Measurements from ENCODE around the gene MGARP. TPM values are rescaled to one million over a fixed set of nuclear protein-coding genes. Genes with fewer than 3 reads are reported as not detected.

The MGARP gene
- total RNA-seq, 2 experiments from 2014 or later: not detected

DNA sequence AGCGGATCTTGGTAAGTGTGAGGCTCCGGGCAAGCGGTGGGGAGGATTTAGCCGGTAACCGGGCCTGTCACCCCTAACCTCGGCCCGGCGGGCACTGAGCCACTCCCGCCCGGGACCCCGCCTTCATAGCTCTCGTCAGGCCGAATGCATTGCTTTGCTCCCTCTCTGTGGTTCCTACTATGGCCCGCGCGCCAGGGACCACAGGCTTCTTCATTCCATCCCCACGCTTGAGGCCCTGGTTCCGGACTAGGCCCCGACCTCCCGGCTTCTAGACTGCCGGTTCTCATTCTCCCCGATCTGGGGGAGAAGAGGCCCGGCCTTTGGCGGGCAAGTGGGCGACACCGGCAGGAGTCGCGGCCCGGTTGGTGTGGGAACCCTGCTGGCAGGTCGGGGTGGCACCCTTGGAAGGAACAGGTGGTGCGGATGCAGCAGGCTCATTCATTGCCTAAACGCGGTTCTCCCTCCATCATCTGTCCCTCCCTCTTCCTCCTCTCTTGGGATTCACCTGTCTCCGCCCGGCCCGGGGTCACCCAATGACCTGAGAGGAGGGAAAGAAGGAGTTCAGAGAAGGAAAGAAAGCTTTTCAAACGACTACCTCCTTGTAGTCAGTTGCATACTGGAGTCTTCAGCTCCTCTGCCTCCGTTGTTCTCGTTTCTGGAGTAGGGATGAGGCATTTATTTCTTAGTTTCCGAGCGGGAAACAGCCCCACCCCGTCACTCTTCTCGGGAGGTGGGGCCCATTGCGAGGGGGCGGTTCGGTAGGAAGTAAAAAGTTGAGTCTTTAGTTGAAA lies 22.0 kb upstream of the MGARP start, which contains the start of gene NDUFC1:
Gene NDUFC1 (minus strand): TSS at position 657 of the 791 bp plus-strand sequence. CDS start 6,679 bp downstream, outside the sequence.
- H3K27me3 Mint-ChIP-seq: no peaks in the 10 kb centered on the region
- H3K4me1 Mint-ChIP-seq (ENCODE audit: low read depth): peaks cover 70% of the 10 kb centered on the region
- H3K9me3 Mint-ChIP-seq: no peaks in the 10 kb centered on the region
- peaks cover 52% of the 10 kb centered on the region for H3K36me3 Mint-ChIP-seq (ENCODE audit: low read depth)
- Histone ChIP-seq H3K36me3 (ENCODE audit: insufficient read depth, low read length) (peaks cover 3% of the 10 kb centered on the region), H3K27ac (ENCODE audit: low read depth in 1 of 2, low read length in 2 of 2) (peak within 1 kb of the TSS; percentile 97 to 98), H3K9me3 (ENCODE audit: control insufficient read depth in 1 of 2, insufficient read depth in 1 of 2, low read length in 2 of 2) (no peaks in the 10 kb centered on the region), H3K4me3 (ENCODE audit: low read length) (peak within 1 kb of the TSS; percentile 91), H3K27me3 (ENCODE audit: control insufficient read depth in 1 of 2, insufficient read depth in 2 of 2, low read length in 2 of 2) (no peaks in the 10 kb centered on the region), H3K4me1 (ENCODE audit: insufficient read depth, low read length) (peaks cover 26% of the 10 kb centered on the region)
- peak within 1 kb of the TSS; percentile 95 for H3K4me3 Mint-ChIP-seq
- intact Hi-C loops (cut with DNase I, micrococcal nuclease): loop anchor here (1.0 to 10.0 kb wide), 11 partner anchors 40 to 1073 kb away; partner anchors contain the start of genes ELF2 (in 1 of the 2), MAML3 (in 1 of the 2), NOCT (in 1 of the 2) and RAB33B (in 1 of the 2)
- peak; percentile 27 to 86 (median 60) for DNase-seq
- ATAC-seq (ENCODE audit: poor library complexity): peak; percentile 49
- ChIA-PET POLR2A (interaction anchor here (0.9 to 4.2 kb wide), 18 partner anchors 9 to 355 kb away, joined by 3 to 61 read pairs (median 6); partner anchors contain the start of genes ELF2, RAB33B and SETD7), CTCF (interaction anchor here (0.5 to 2.9 kb wide), 10 partner anchors 10 to 286 kb away, joined by 3 to 14 read pairs (median 4); no protein-coding TSS in a partner anchor)
- H3K27ac Mint-ChIP-seq: peak within 1 kb of the TSS; percentile 94
- TF ChIP-seq, protein P1, sequence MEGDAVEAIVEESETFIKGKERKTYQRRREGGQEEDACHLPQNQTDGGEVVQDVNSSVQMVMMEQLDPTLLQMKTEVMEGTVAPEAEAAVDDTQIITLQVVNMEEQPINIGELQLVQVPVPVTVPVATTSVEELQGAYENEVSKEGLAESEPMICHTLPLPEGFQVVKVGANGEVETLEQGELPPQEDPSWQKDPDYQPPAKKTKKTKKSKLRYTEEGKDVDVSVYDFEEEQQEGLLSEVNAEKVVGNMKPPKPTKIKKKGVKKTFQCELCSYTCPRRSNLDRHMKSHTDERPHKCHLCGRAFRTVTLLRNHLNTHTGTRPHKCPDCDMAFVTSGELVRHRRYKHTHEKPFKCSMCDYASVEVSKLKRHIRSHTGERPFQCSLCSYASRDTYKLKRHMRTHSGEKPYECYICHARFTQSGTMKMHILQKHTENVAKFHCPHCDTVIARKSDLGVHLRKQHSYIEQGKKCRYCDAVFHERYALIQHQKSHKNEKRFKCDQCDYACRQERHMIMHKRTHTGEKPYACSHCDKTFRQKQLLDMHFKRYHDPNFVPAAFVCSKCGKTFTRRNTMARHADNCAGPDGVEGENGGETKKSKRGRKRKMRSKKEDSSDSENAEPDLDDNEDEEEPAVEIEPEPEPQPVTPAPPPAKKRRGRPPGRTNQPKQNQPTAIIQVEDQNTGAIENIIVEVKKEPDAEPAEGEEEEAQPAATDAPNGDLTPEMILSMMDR (IDR thresholded peaks at IDR 0.05): peak; percentile 38

DNA sequence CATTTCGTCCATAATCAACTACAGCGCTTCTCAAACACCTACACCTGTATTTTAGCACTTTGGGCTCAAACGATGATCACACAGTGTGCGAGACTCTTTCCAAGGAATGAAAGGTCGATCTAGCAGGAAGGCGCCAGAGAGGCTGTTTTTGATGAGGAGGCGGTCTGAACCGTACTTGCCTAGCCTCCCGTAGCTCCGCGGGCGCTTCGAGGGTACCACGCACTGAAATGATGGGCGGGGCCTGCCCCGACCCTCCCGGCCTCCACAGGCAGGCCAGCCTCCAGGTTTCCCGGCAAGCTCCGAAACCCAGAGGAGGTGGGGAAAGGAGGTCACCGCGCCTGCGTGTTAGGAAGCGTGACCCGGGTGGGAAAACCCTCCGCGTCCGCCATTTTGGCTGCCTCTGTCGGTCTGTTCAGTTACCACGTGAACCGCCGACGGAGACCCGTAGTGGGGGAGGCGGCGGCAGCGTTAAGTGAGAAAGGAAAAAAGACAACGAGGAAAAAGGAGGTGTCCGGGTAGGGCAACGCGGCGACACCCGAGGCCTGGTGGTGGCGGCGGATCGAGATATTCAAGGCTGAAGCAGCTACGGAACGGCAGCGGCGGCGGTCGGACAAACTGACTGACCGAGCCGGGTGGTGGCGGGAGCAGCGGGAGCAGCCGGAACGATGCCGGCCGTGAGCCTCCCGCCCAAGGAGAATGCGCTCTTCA lies 21.2 kb upstream of the MGARP start, which contains the start of gene NAA15:
Gene NAA15 (plus strand): TSS at position 393 of the 708 bp plus-strand sequence. CDS start 273 bp downstream, at position 666.
- intact Hi-C loops (cut with DNase I, micrococcal nuclease): loop anchor here (1.0 to 10.0 kb wide), 9 partner anchors 41 to 1074 kb away; partner anchors contain the start of genes ELF2 (in 1 of the 2), MAML3 (in 1 of the 2), NOCT (in 1 of the 2) and SCOC (in 1 of the 2)
- H3K27ac ChIP-seq (ENCODE audit: low read depth in 1 of 2, low read length in 2 of 2): peak within 1 kb of the TSS; percentile 97 to 98
- ATAC-seq (ENCODE audit: poor library complexity) (peak; percentile 86), DNase-seq (peak; percentile 95 to 99 (median 96))
- no peaks in the 10 kb centered on the region for H3K9me3 ChIP-seq (ENCODE audit: control insufficient read depth in 1 of 2, insufficient read depth in 1 of 2, low read length in 2 of 2)
- Mint-ChIP-seq H3K9me3 (no peaks in the 10 kb centered on the region), H3K4me3 (peak within 1 kb of the TSS; percentile 95), H3K36me3 (ENCODE audit: low read depth) (peaks cover 44% of the 10 kb centered on the region), H3K27ac (peak within 1 kb of the TSS; percentile 94), H3K27me3 (no peaks in the 10 kb centered on the region), H3K4me1 (ENCODE audit: low read depth) (peaks cover 67% of the 10 kb centered on the region)
- peaks cover 26% of the 10 kb centered on the region for H3K4me1 ChIP-seq (ENCODE audit: insufficient read depth, low read length)
- H3K27me3 ChIP-seq (ENCODE audit: control insufficient read depth in 1 of 2, insufficient read depth in 2 of 2, low read length in 2 of 2): no peaks in the 10 kb centered on the region
- TF ChIP-seq, protein P1 (IDR thresholded peaks at IDR 0.05): no peak
- ChIA-PET POLR2A (interaction anchor here (0.6 to 4.2 kb wide), 23 partner anchors 9 to 1223 kb away, joined by 3 to 61 read pairs (median 6); partner anchors contain the start of genes ELF2, ELMOD2, NOCT and RAB33B), CTCF (interaction anchor here (0.5 to 2.9 kb wide), 12 partner anchors 9 to 285 kb away, joined by 3 to 14 read pairs (median 4); no protein-coding TSS in a partner anchor)
- peak within 1 kb of the TSS; percentile 91 for H3K4me3 ChIP-seq (ENCODE audit: low read length)
- H3K36me3 ChIP-seq (ENCODE audit: insufficient read depth, low read length): peaks cover 3% of the 10 kb centered on the region
